ENCODE results near the gene PRMT6. TPM values are rescaled to one million over a fixed set of nuclear protein-coding genes. Genes with fewer than 3 reads are reported as not detected.

The PRMT6 gene
- total and polyA plus RNA-seq, 2 experiments from 2014 or later: 24.0 to 25.9 TPM

- H3K27ac ChIP-seq: no peak overlapping the region
- H3K9ac ChIP-seq: peak overlapping the region; percentile 75
- H3F3A ChIP-seq (ENCODE audit: insufficient read depth): 0 out of 2 replicates have a peak, but pooled peaks cover 2% of the 10 kb centered on the region
- H2AFZ ChIP-seq: peak overlapping the region; percentile 97
- WGBS, 2 experiments (ENCODE audit: low coverage in 1 of 2, low lambda C conversion rate in 2 of 2, missing lambda C conversion rate in 2 of 2): 11 to 15% methylated on average over 36 to 53 of the region's 55 CpGs
- peaks cover 7% of the 10 kb centered on the region; the same call in 1 of the 2 replicates for H3K4me1 ChIP-seq (ENCODE audit: insufficient read depth)
- H4K20me1 ChIP-seq (ENCODE audit: insufficient read depth): no peaks in the 10 kb centered on the region
- H3K9me2 ChIP-seq (ENCODE audit: insufficient read depth): no peaks in the 10 kb centered on the region
- in situ Hi-C loops (cut with MboI): no loop called here
- peak overlapping the region; percentile 91 for H3K4me3 ChIP-seq
- no peaks in the 10 kb centered on the region for H3K36me3 ChIP-seq (ENCODE audit: low read depth)
- peak overlapping the region; percentile 81 for H3K4me2 ChIP-seq (ENCODE audit: unreplicated experiment)
- H3K9me3 ChIP-seq (ENCODE audit: low read depth): no peaks in the 10 kb centered on the region
- H3K79me2 ChIP-seq (ENCODE audit: insufficient read depth): peaks cover 26% of the 10 kb centered on the region
- no peaks in the 10 kb centered on the region for H3K27me3 ChIP-seq (replicated peaks; ENCODE audit: insufficient read depth)
- DNase-seq: peak; percentile 84
- TF ChIP-seq EZH2 (IDR thresholded peaks at IDR 0.05; ENCODE audit: insufficient read depth, poor library complexity, severe bottlenecking) (no peak), EZH2phosphoT487 (IDR thresholded peaks at IDR 0.05; ENCODE audit: insufficient read depth, low read depth) (no peak)
Measured at GRCh38 chr1:107057197-107058133, 991 bp downstream of the PRMT6 start.

GRCh38 chr1:107058245-107059032, 2.0 kb downstream of the PRMT6 start:
- Histone ChIP-seq H3K27ac (no peak overlapping the region), H3K36me3 (ENCODE audit: low read depth) (no peaks in the 10 kb centered on the region), H4K20me1 (ENCODE audit: insufficient read depth) (no peaks in the 10 kb centered on the region), H3K27me3 (replicated peaks; ENCODE audit: insufficient read depth) (no peaks in the 10 kb centered on the region), H3K79me2 (ENCODE audit: insufficient read depth) (peaks cover 26% of the 10 kb centered on the region), H3K4me1 (ENCODE audit: insufficient read depth) (peaks cover 7% of the 10 kb centered on the region; the same call in 1 of the 2 replicates), H3F3A (ENCODE audit: insufficient read depth) (0 out of 2 replicates have a peak, but pooled peaks cover 3% of the 10 kb centered on the region), H3K9ac (no peak overlapping the region), H3K4me2 (ENCODE audit: unreplicated experiment) (peak overlapping the region; percentile 81), H3K9me3 (ENCODE audit: low read depth) (no peaks in the 10 kb centered on the region), H2AFZ (no peak overlapping the region; the same call in 1 of the 2 replicates), H3K9me2 (ENCODE audit: insufficient read depth) (no peaks in the 10 kb centered on the region), H3K4me3 (peak overlapping the region; percentile 91; the same call in 1 of the 2 replicates)
- TF ChIP-seq EZH2 (IDR thresholded peaks at IDR 0.05; ENCODE audit: insufficient read depth, poor library complexity, severe bottlenecking) (no peak), EZH2phosphoT487 (IDR thresholded peaks at IDR 0.05; ENCODE audit: insufficient read depth, low read depth) (no peak)
- in situ Hi-C loops (cut with MboI): no loop called here
- no peak for DNase-seq
- 64 to 66% methylated on average over 4 of the region's 4 CpGs for WGBS, 2 experiments (ENCODE audit: low coverage in 1 of 2, low lambda C conversion rate in 2 of 2, missing lambda C conversion rate in 2 of 2)

- Histone ChIP-seq H3K36me3 (ENCODE audit: low read depth) (no peaks in the 10 kb centered on the region), H3K9me2 (ENCODE audit: insufficient read depth) (no peaks in the 10 kb centered on the region), H3K4me3 (no peak overlapping the region), H3K4me2 (ENCODE audit: unreplicated experiment) (no peak overlapping the region), H2AFZ (no peak overlapping the region), H3K9me3 (ENCODE audit: low read depth) (no peaks in the 10 kb centered on the region), H3K4me1 (ENCODE audit: insufficient read depth) (peaks cover 7% of the 10 kb centered on the region; the same call in 1 of the 2 replicates), H3K27me3 (replicated peaks; ENCODE audit: insufficient read depth) (no peaks in the 10 kb centered on the region), H3K27ac (no peak overlapping the region), H4K20me1 (ENCODE audit: insufficient read depth) (no peaks in the 10 kb centered on the region), H3K79me2 (ENCODE audit: insufficient read depth) (peaks cover 23% of the 10 kb centered on the region), H3K9ac (no peak overlapping the region), H3F3A (ENCODE audit: insufficient read depth) (0 out of 2 replicates have a peak, but pooled peaks cover 3% of the 10 kb centered on the region)
- in situ Hi-C loops (cut with MboI): no loop called here
- TF ChIP-seq EZH2phosphoT487 (IDR thresholded peaks at IDR 0.05; ENCODE audit: insufficient read depth, low read depth): no peak
- no peak for TF ChIP-seq EZH2 (IDR thresholded peaks at IDR 0.05; ENCODE audit: insufficient read depth, poor library complexity, severe bottlenecking)
- no peak for DNase-seq
- WGBS, 2 experiments (ENCODE audit: low coverage in 1 of 2, low lambda C conversion rate in 2 of 2, missing lambda C conversion rate in 2 of 2): 91 to 96% methylated on average over 3 of the region's 3 CpGs
Measured at GRCh38 chr1:107061886-107062285, 5.4 kb downstream of the PRMT6 start.

- in situ Hi-C loops (cut with MboI): no loop called here
- no peak for DNase-seq
- WGBS, 2 experiments (ENCODE audit: low coverage in 1 of 2, low lambda C conversion rate in 2 of 2, missing lambda C conversion rate in 2 of 2): 83 to 86% methylated on average over 4 of the region's 4 CpGs
- no peak overlapping the region for H3K9ac ChIP-seq
- no peak overlapping the region for H2AFZ ChIP-seq
- no peaks in the 10 kb centered on the region for H3K9me3 ChIP-seq (ENCODE audit: low read depth)
- no peaks in the 10 kb centered on the region for H3K36me3 ChIP-seq (ENCODE audit: low read depth)
- H3K9me2 ChIP-seq (ENCODE audit: insufficient read depth): no peaks in the 10 kb centered on the region
- peaks cover 14% of the 10 kb centered on the region for H3F3A ChIP-seq (ENCODE audit: insufficient read depth)
- no peak overlapping the region for H3K27ac ChIP-seq
- H3K4me2 ChIP-seq (ENCODE audit: unreplicated experiment): no peak overlapping the region
- TF ChIP-seq EZH2phosphoT487 (IDR thresholded peaks at IDR 0.05; ENCODE audit: insufficient read depth, low read depth): no peak
- no peak for TF ChIP-seq EZH2 (IDR thresholded peaks at IDR 0.05; ENCODE audit: insufficient read depth, poor library complexity, severe bottlenecking)
- peaks cover 14% of the 10 kb centered on the region for H3K4me1 ChIP-seq (ENCODE audit: insufficient read depth)
- no peaks in the 10 kb centered on the region for H3K27me3 ChIP-seq (replicated peaks; ENCODE audit: insufficient read depth)
- H3K4me3 ChIP-seq: no peak overlapping the region
- H3K79me2 ChIP-seq (ENCODE audit: insufficient read depth): no peaks in the 10 kb centered on the region
- H4K20me1 ChIP-seq (ENCODE audit: insufficient read depth): no peaks in the 10 kb centered on the region
Measured at GRCh38 chr1:107073493-107073892, 17.0 kb downstream of the PRMT6 start.

Measured in GM23248 (cell line).